NCI-H2107 (cell line): ENCODE results near the gene LRMDA.

Experiments used
- DNase-seq: peaks from one replicate; lab custom pipeline; 2025; lab: John Stamatoyannopoulos, UW

The LRMDA gene

GRCh38 chr10:76338187-76338586 is 906.8 kb downstream of the LRMDA start:
- DNase-seq, result no peak

- DNase-seq, result no peak
Measured at GRCh38 chr10:76341740-76342139, 910.3 kb downstream of the LRMDA start.

GRCh38 chr10:76342996-76343395 is 911.6 kb downstream of the LRMDA start:
- DNase-seq, result no peak

GRCh38 chr10:76347832-76348231 is 916.4 kb downstream of the LRMDA start:
- DNase-seq, result no peak

- DNase-seq, result no peak
Measured at GRCh38 chr10:76350583-76350982, 919.2 kb downstream of the LRMDA start.

GRCh38 chr10:76352300-76352699 is 920.9 kb downstream of the LRMDA start:
- no peak for DNase-seq

GRCh38 chr10:76353237-76353851 is 921.9 kb downstream of the LRMDA start:
- no peak for DNase-seq

GRCh38 chr10:76354212-76354738 is 922.9 kb downstream of the LRMDA start:
- DNase-seq, result no peak

- no peak for DNase-seq
Measured at GRCh38 chr10:76354921-76355320, 923.5 kb downstream of the LRMDA start.

GRCh38 chr10:76356557-76356956 is 925.1 kb downstream of the LRMDA start:
- DNase-seq, result no peak

- DNase-seq, result no peak
Measured at GRCh38 chr10:76357726-76358415, 926.4 kb downstream of the LRMDA start.

- no peak for DNase-seq
Measured at GRCh38 chr10:76358743-76359395, 927.4 kb downstream of the LRMDA start.

- no peak for DNase-seq
Measured at GRCh38 chr10:76375761-76376160, 944.3 kb downstream of the LRMDA start.

- no peak for DNase-seq
Measured at GRCh38 chr10:76382381-76382851, 951.0 kb downstream of the LRMDA start.

- no peak for DNase-seq
Measured at GRCh38 chr10:76388321-76389023, 957.0 kb downstream of the LRMDA start.

GRCh38 chr10:76393875-76394706 is 962.7 kb downstream of the LRMDA start:
- no peak for DNase-seq

GRCh38 chr10:76394707-76395042 is 963.3 kb downstream of the LRMDA start:
- DNase-seq, result no peak

- DNase-seq, result no peak
Measured at GRCh38 chr10:76395251-76395650, 963.8 kb downstream of the LRMDA start.

- no peak for DNase-seq
Measured at GRCh38 chr10:76396134-76396533, 964.7 kb downstream of the LRMDA start.

- no peak for DNase-seq
Measured at GRCh38 chr10:76397181-76398042, 966.0 kb downstream of the LRMDA start.
